Fibroblast of lung (primary cell): ENCODE measurements around the gene NOL11.

Experiments
- CTCF ChIP-seq, 2 donors: IDR thresholded peaks in 1 of 2; conservative IDR thresholded peaks in 1 of 2; 1 replicate in 1 of 2; 2 replicates in 1 of 2; pipeline ENCODE4 v1.5.1; 2011 to 2012; ENCODE audit warnings: low read length in 2 of 2, control low read depth in 1 of 2, inconsistent platforms in 1 of 2, low read depth in 1 of 2, mild to moderate bottlenecking in 1 of 2
- EZH2 ChIP-seq: IDR thresholded peaks from 2 replicates; pipeline ENCODE4 v1.5.1; 2012; ENCODE audit warnings: low read length, control low read depth, mild to moderate bottlenecking; ENCODE audit errors: missing control alignments

- no peak for TF ChIP-seq CTCF (conservative IDR thresholded peaks at IDR 0.05 in 1 of 2, IDR thresholded peaks at IDR 0.05 in 1 of 2; ENCODE audit: low read depth in 1 of 2, low read length in 2 of 2)
- TF ChIP-seq EZH2, result no peak
Observed at GRCh38 chr17:67750067-67750466, 32.3 kb downstream of the NOL11 start.
